Kidney epithelial cell (primary cell): ENCODE measurements around the gene STX18. TPM values are rescaled to one million over a fixed set of nuclear protein-coding genes. Genes with fewer than 3 reads are reported as not detected.
"Not testable (repeated sequence)": the region's sequence is repeated elsewhere in the genome, so short reads cannot be mapped to it uniquely, and the experiment has no call there.

Source experiments
- DNase-seq: peaks from one replicate; pipeline ENCODE4 v3.0.0-alpha.2; 2010; ENCODE audit warnings: low read depth
- H3K27me3 ChIP-seq: 2 replicates; pipeline ENCODE4 v1.6.0; 2011; ENCODE audit warnings: low read length; ENCODE audit not compliant: control insufficient read depth, insufficient read depth
- H3K36me3 ChIP-seq: 2 replicates; pipeline ENCODE4 v1.5.1; 2011; ENCODE audit warnings: low read length; ENCODE audit not compliant: control insufficient read depth, insufficient read depth
- H3K4me3 ChIP-seq: 2 replicates; pipeline ENCODE4 v1.5.1; 2011; ENCODE audit warnings: low read depth, mild to moderate bottlenecking, control low read depth, low read length
- CTCF ChIP-seq: IDR thresholded peaks from 2 replicates; pipeline ENCODE4 v1.5.1; 2011; ENCODE audit warnings: mild to moderate bottlenecking, moderate library complexity, low read length, control low read depth, inconsistent platforms; ENCODE audit not compliant: insufficient read depth, poor library complexity, severe bottlenecking
- total RNA-seq: library from RNA; depleted of rRNA; stranded (reverse); fragments of >200 nt; gene quantifications from 2 replicates; pipeline ENCODE4 v1.2.3, GENCODE V29; 2015

Gene STX18
- total RNA-seq, 1 donor from 2014 or later: 39.7 TPM

- DNase-seq: peak; percentile 18
- no peaks in the 10 kb centered on the region for H3K36me3 ChIP-seq
- H3K4me3 ChIP-seq: peak overlapping the region; percentile 63
- no peaks in the 10 kb centered on the region for H3K27me3 ChIP-seq
- no peak for TF ChIP-seq CTCF
These were observed 32.9 kb upstream of the STX18 start for GRCh38 chr4:4574792-4575191.

GRCh38 chr4:4574052-4574451 lies 32.2 kb upstream of the STX18 start:
- Histone ChIP-seq H3K4me3 (no peak overlapping the region), H3K27me3 (no peaks in the 10 kb centered on the region), H3K36me3 (no peaks in the 10 kb centered on the region)
- no peak for TF ChIP-seq CTCF
- no peak for DNase-seq

- H3K27me3 ChIP-seq: no peaks in the 10 kb centered on the region
- no peak for TF ChIP-seq CTCF
These were observed 31.0 kb upstream of the STX18 start for GRCh38 chr4:4572821-4573220.

GRCh38 chr4:4569861-4570260 lies 28.0 kb upstream of the STX18 start:
- DNase-seq, H3K27me3 ChIP-seq, H3K4me3 ChIP-seq, H3K36me3 ChIP-seq: not testable (repeated sequence)

More at GRCh38 chr4:4572821-4573220, 31.0 kb upstream of the STX18 start:
- no peak overlapping the region for H3K4me3 ChIP-seq
- H3K36me3 ChIP-seq: no peaks in the 10 kb centered on the region
- no peak for DNase-seq

GRCh38 chr4:4568806-4569427 lies 27.1 kb upstream of the STX18 start:
- TF ChIP-seq CTCF: no peak
- Histone ChIP-seq H3K27me3 (no peaks in the 10 kb centered on the region), H3K4me3 (no peak overlapping the region), H3K36me3 (no peaks in the 10 kb centered on the region)
- no peak for DNase-seq

- DNase-seq, H3K4me3 ChIP-seq, H3K27me3 ChIP-seq, H3K36me3 ChIP-seq: not testable (repeated sequence)
These were observed 24.5 kb upstream of the STX18 start for GRCh38 chr4:4566359-4566758.

GRCh38 chr4:4564522-4564921 lies 22.7 kb upstream of the STX18 start:
- DNase-seq: no peak
- Histone ChIP-seq H3K27me3 (no peaks in the 10 kb centered on the region), H3K36me3 (no peaks in the 10 kb centered on the region), H3K4me3 (no peak overlapping the region)
- no peak for TF ChIP-seq CTCF
